SK-N-SH (cell line): ENCODE results near the gene ARIH2.

Experiments used
- CHD2 ChIP-seq: fragments of 150-350 bp; IDR thresholded peaks from 2 replicates; pipeline ENCODE4 v1.6.1; 2018; ENCODE audit warnings: low read length; ENCODE audit not compliant: partially characterized antibody
- EZH2phosphoT487 ChIP-seq: fragments of 200-600 bp; sonication (generic); IDR thresholded peaks from 2 replicates; pipeline ENCODE4 v1.6.1; 2017; ENCODE audit warnings: low read depth, mixed run types, mild to moderate bottlenecking, antibody characterized with exemption, moderate library complexity, borderline replicate concordance
- GABPA ChIP-seq: IDR thresholded peaks from 2 replicates; pipeline ENCODE4 v1.4.0; 2012; ENCODE audit warnings: low read depth, mild to moderate bottlenecking
- JUND ChIP-seq: IDR thresholded peaks from 2 replicates; pipeline ENCODE4 v1.4.0; 2012
- NFIC ChIP-seq: IDR thresholded peaks from 2 replicates; pipeline ENCODE4 v1.4.0; 2012; ENCODE audit warnings: borderline replicate concordance
- POLR2AphosphoS5 ChIP-seq: IDR thresholded peaks from 2 replicates; pipeline ENCODE4 v1.6.1; 2012; ENCODE audit warnings: low read depth, low read length
- RAD21 ChIP-seq: IDR thresholded peaks from 2 replicates; pipeline ENCODE4 v1.6.1; 2012; ENCODE audit warnings: mild to moderate bottlenecking, low read length
- SMC3 ChIP-seq: IDR thresholded peaks from 2 replicates; pipeline ENCODE4 v1.6.1; 2012; ENCODE audit warnings: low read depth, low read length, improper control_type of control experiment
- TF ChIP-seq, protein P1 (sequence below): fragments of 200-600 bp; sonication (generic); IDR thresholded peaks from 2 replicates; pipeline ENCODE4 v1.6.1; 2017; ENCODE audit warnings: antibody characterized with exemption, mild to moderate bottlenecking, moderate library complexity
- TF ChIP-seq, protein P2 (sequence below): fragments of 150-350 bp; IDR thresholded peaks from 2 replicates; pipeline ENCODE4 v1.6.1; 2017; ENCODE audit warnings: antibody characterized with exemption, low read length, low read depth, borderline replicate concordance
- TF ChIP-seq, protein P3 (sequence below): IDR thresholded peaks from 2 replicates; pipeline ENCODE4 v1.6.1; 2012; ENCODE audit warnings: mild to moderate bottlenecking, low read depth, low read length, moderate library complexity
- TF ChIP-seq, protein P4 (sequence below): IDR thresholded peaks from 2 replicates; pipeline ENCODE4 v1.4.0; 2012; ENCODE audit warnings: low read depth, borderline replicate concordance
- TF ChIP-seq, protein P5 (sequence below): IDR thresholded peaks from 2 replicates; pipeline ENCODE4 v1.4.0; 2012; ENCODE audit warnings: low read depth

DNA sequence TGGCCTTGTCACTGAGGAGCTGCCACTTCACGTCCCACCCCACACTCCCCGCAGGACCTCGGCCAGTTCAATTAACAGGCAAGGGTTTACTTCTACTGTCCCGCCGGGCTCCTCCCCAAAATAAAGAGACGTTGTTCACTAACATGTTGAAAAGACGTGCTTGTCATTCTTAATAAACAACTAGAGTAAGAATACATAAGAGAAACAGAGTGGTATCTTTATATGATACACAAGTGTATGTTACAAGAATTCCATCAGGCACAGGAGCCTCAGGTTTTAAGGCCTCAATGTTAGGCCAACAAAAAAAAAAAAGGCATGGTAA is 110.9 kb downstream of the ARIH2 start:
- TF ChIP-seq, protein P1, sequence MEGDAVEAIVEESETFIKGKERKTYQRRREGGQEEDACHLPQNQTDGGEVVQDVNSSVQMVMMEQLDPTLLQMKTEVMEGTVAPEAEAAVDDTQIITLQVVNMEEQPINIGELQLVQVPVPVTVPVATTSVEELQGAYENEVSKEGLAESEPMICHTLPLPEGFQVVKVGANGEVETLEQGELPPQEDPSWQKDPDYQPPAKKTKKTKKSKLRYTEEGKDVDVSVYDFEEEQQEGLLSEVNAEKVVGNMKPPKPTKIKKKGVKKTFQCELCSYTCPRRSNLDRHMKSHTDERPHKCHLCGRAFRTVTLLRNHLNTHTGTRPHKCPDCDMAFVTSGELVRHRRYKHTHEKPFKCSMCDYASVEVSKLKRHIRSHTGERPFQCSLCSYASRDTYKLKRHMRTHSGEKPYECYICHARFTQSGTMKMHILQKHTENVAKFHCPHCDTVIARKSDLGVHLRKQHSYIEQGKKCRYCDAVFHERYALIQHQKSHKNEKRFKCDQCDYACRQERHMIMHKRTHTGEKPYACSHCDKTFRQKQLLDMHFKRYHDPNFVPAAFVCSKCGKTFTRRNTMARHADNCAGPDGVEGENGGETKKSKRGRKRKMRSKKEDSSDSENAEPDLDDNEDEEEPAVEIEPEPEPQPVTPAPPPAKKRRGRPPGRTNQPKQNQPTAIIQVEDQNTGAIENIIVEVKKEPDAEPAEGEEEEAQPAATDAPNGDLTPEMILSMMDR: no peak
- TF ChIP-seq, protein P2, sequence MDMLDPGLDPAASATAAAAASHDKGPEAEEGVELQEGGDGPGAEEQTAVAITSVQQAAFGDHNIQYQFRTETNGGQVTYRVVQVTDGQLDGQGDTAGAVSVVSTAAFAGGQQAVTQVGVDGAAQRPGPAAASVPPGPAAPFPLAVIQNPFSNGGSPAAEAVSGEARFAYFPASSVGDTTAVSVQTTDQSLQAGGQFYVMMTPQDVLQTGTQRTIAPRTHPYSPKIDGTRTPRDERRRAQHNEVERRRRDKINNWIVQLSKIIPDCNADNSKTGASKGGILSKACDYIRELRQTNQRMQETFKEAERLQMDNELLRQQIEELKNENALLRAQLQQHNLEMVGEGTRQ: no peak
- TF ChIP-seq, protein P3, sequence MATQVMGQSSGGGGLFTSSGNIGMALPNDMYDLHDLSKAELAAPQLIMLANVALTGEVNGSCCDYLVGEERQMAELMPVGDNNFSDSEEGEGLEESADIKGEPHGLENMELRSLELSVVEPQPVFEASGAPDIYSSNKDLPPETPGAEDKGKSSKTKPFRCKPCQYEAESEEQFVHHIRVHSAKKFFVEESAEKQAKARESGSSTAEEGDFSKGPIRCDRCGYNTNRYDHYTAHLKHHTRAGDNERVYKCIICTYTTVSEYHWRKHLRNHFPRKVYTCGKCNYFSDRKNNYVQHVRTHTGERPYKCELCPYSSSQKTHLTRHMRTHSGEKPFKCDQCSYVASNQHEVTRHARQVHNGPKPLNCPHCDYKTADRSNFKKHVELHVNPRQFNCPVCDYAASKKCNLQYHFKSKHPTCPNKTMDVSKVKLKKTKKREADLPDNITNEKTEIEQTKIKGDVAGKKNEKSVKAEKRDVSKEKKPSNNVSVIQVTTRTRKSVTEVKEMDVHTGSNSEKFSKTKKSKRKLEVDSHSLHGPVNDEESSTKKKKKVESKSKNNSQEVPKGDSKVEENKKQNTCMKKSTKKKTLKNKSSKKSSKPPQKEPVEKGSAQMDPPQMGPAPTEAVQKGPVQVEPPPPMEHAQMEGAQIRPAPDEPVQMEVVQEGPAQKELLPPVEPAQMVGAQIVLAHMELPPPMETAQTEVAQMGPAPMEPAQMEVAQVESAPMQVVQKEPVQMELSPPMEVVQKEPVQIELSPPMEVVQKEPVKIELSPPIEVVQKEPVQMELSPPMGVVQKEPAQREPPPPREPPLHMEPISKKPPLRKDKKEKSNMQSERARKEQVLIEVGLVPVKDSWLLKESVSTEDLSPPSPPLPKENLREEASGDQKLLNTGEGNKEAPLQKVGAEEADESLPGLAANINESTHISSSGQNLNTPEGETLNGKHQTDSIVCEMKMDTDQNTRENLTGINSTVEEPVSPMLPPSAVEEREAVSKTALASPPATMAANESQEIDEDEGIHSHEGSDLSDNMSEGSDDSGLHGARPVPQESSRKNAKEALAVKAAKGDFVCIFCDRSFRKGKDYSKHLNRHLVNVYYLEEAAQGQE: no peak
- TF ChIP-seq EZH2phosphoT487: no peak
- no peak for TF ChIP-seq CHD2
- TF ChIP-seq NFIC: no peak
- TF ChIP-seq RAD21: no peak
- TF ChIP-seq GABPA: no peak
- no peak for TF ChIP-seq SMC3
- no peak for TF ChIP-seq POLR2AphosphoS5
- TF ChIP-seq, protein P4, sequence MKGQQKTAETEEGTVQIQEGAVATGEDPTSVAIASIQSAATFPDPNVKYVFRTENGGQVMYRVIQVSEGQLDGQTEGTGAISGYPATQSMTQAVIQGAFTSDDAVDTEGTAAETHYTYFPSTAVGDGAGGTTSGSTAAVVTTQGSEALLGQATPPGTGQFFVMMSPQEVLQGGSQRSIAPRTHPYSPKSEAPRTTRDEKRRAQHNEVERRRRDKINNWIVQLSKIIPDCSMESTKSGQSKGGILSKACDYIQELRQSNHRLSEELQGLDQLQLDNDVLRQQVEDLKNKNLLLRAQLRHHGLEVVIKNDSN: no peak
- TF ChIP-seq JUND: no peak
- TF ChIP-seq, protein P5, sequence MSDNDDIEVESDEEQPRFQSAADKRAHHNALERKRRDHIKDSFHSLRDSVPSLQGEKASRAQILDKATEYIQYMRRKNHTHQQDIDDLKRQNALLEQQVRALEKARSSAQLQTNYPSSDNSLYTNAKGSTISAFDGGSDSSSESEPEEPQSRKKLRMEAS: no peak
